Placental epithelial cell (primary cell): Measurements from ENCODE around the gene RD3L. TPM values are rescaled to one million over a fixed set of nuclear protein-coding genes. Genes with fewer than 3 reads are reported as not detected.

Experiments used
- total RNA-seq: library from RNA; depleted of rRNA; stranded (reverse); fragments of >200 nt; gene quantifications from 2 replicates; pipeline ENCODE4 v1.2.3, GENCODE V29; 2012

RD3L gene
- not detected in 2 replicates for total RNA-seq

GRCh38 chr14:103941973-103942736 is at the start of gene RD3L:
Gene RD3L, minus strand, starts transcription at chr14:103942529. Its CDS starts 834 bp downstream, at chr14:103941695.

GRCh38 chr14:103928011-103928890 is 14.1 kb downstream of the RD3L start, which contains the start of gene TDRD9:
Gene TDRD9, plus strand, starts transcription at chr14:103928456. Its CDS starts 54 bp downstream, at chr14:103928510.

Other genes with a start within 250 kb of the RD3L start
- gene XRCC3, start 227.1 kb downstream of the RD3L start, total RNA-seq, result 11.4 and 11.5 TPM in 2 replicates
- 75.8 and 104 TPM in 2 replicates for gene ZFYVE21, start 226.7 kb downstream of the RD3L start, total RNA-seq
- gene PPP1R13B, start 95.0 kb downstream of the RD3L start, total RNA-seq, result 25.1 and 34.5 TPM in 2 replicates
- 6.5 and 6.7 TPM in 2 replicates for gene TDRD9, start 14.1 kb downstream of the RD3L start, total RNA-seq
- gene ASPG, start 143.2 kb upstream of the RD3L start, total RNA-seq, result 0.22 and 0.79 TPM in 2 replicates
- 1.6 and 2.3 TPM in 2 replicates for gene KIF26A, start 196.1 kb upstream of the RD3L start, total RNA-seq